MM.1S (cell line): ENCODE results near the gene KLF15.

Experiments
- DNase-seq: peaks from one replicate; pipeline ENCODE4 v3.0.0-alpha.2; 2015
- H2AFZ ChIP-seq: fragments of 300-600 bp; sonication (generic); 2 replicates; pipeline ENCODE4 v1.6.0; 2016; ENCODE audit warnings: antibody characterized with exemption, low read length
- H3F3A ChIP-seq: fragments of 300-600 bp; sonication (generic); 2 replicates; pipeline ENCODE4 v1.6.1; 2016; ENCODE audit warnings: mild to moderate bottlenecking, antibody characterized with exemption, low read length, moderate library complexity, mixed read lengths; ENCODE audit not compliant: insufficient read depth
- H3K27ac ChIP-seq: fragments of 300-600 bp; sonication (generic); 2 replicates; pipeline ENCODE4 v1.5.1; 2016; ENCODE audit warnings: mild to moderate bottlenecking, low read length
- H3K27me3 ChIP-seq: fragments of 300-600 bp; sonication (generic); replicated peaks from 2 replicates; pipeline ENCODE4 v1.6.0; 2016; ENCODE audit warnings: low read length; ENCODE audit not compliant: insufficient read depth
- H3K36me3 ChIP-seq: fragments of 300-600 bp; sonication (generic); replicated peaks from 2 replicates; pipeline ENCODE4 v1.6.1; 2016; ENCODE audit warnings: mild to moderate bottlenecking, low read length, mixed read lengths; ENCODE audit not compliant: insufficient read depth
- H3K4me1 ChIP-seq: fragments of 300-600 bp; sonication (generic); 2 replicates; pipeline ENCODE4 v1.6.1; 2016; ENCODE audit warnings: low read length, mixed read lengths
- H3K4me2 ChIP-seq: fragments of 300-600 bp; sonication (generic); 2 replicates; pipeline ENCODE4 v1.6.0; 2016; ENCODE audit warnings: low read depth, low read length
- H3K4me3 ChIP-seq: fragments of 300-600 bp; sonication (generic); 2 replicates; pipeline ENCODE4 v1.5.1; 2016; ENCODE audit warnings: low read length, mixed read lengths
- H3K79me2 ChIP-seq: fragments of 300-600 bp; sonication (generic); 2 replicates; pipeline ENCODE4 v1.6.1; 2016; ENCODE audit warnings: mixed run types, low read length, mixed read lengths
- H3K9ac ChIP-seq: fragments of 300-600 bp; sonication (generic); 2 replicates; pipeline ENCODE4 v1.6.1; 2016; ENCODE audit warnings: low read length, mixed read lengths
- H3K9me2 ChIP-seq: fragments of 300-600 bp; sonication (generic); replicated peaks from 2 replicates; pipeline ENCODE4 v1.6.1; 2016; ENCODE audit warnings: mild to moderate bottlenecking, low read length, mixed read lengths; ENCODE audit not compliant: insufficient read depth
- H3K9me3 ChIP-seq: fragments of 300-600 bp; sonication (generic); replicated peaks from 2 replicates; pipeline ENCODE4 v1.6.1; 2016; ENCODE audit warnings: mild to moderate bottlenecking, low read length, mixed read lengths; ENCODE audit not compliant: insufficient read depth
- H4K20me1 ChIP-seq: fragments of 300-600 bp; sonication (generic); 2 replicates; pipeline ENCODE4 v1.6.1; 2016; ENCODE audit warnings: mild to moderate bottlenecking, low read length, moderate library complexity, mixed read lengths; ENCODE audit not compliant: insufficient read depth
- EZH2 ChIP-seq: fragments of 300-600 bp; sonication (generic); optimal IDR thresholded peaks from 2 replicates; pipeline ENCODE3; 2017; ENCODE audit warnings: low read depth, mild to moderate bottlenecking, antibody characterized with exemption, low read length, mixed read lengths
- EZH2phosphoT487 ChIP-seq: fragments of 300-600 bp; sonication (generic); IDR thresholded peaks from 2 replicates; pipeline ENCODE4 v1.6.1; 2018; ENCODE audit warnings: antibody characterized with exemption, low read length
- TF ChIP-seq, protein P1 (sequence below): fragments of 300-600 bp; sonication (generic); IDR thresholded peaks from 2 replicates; pipeline ENCODE4 v1.5.1; 2016; ENCODE audit warnings: antibody characterized with exemption, low read length, mixed read lengths

Gene KLF15

DNA sequence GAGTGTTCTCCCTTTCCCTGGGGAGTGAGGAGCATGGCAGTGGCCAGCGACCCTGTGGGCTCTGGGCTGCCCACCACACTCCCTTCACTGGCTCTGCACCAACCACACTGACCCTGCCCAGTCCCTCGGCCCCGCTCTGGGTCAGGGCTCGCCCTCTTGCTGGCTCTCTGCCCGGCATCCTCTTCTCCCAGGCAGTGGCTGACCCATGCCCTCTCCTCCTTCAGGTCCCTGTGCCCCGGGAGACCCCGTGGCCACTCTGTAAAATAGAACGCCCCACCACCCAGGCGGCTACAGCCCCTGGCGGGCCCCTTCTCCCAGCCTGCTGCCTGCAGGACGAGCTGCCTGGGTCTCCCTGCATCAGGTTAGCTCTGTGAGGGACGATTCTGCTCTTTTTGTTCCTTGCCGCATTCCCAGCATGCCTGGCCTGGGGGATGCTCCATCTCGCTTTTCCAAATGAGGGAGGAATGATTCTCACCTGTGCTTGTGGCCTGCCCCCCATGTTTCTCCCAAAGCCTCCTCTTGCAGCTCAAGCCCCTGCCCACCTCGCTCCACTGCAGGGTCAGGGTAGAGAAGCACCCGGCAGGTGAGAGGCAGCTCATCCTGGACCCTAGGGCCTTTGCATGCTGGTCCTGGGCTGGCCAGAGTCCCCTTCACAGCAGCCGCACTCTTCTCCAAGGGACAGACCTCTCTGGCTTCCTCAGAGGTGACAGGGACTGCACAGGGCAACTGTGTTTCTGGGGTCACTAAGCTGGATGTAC lies 23.0 kb upstream of the KLF15 start:
- Histone ChIP-seq H3K9me3 (no peaks in the 10 kb centered on the region), H3K9ac (no peak overlapping the region), H3K4me1 (no peaks in the 10 kb centered on the region), H3K79me2 (no peaks in the 10 kb centered on the region), H2AFZ (no peak overlapping the region), H4K20me1 (no peaks in the 10 kb centered on the region), H3K27ac (no peak overlapping the region), H3K36me3 (no peaks in the 10 kb centered on the region), H3K9me2 (no peaks in the 10 kb centered on the region), H3K4me3 (no peak overlapping the region), H3F3A (peaks cover 3% of the 10 kb centered on the region; the same call in 1 of the 2 replicates), H3K27me3 (no peaks in the 10 kb centered on the region), H3K4me2 (no peak overlapping the region)
- DNase-seq, result no peak
- TF ChIP-seq EZH2, result no peak
- TF ChIP-seq, protein P1, sequence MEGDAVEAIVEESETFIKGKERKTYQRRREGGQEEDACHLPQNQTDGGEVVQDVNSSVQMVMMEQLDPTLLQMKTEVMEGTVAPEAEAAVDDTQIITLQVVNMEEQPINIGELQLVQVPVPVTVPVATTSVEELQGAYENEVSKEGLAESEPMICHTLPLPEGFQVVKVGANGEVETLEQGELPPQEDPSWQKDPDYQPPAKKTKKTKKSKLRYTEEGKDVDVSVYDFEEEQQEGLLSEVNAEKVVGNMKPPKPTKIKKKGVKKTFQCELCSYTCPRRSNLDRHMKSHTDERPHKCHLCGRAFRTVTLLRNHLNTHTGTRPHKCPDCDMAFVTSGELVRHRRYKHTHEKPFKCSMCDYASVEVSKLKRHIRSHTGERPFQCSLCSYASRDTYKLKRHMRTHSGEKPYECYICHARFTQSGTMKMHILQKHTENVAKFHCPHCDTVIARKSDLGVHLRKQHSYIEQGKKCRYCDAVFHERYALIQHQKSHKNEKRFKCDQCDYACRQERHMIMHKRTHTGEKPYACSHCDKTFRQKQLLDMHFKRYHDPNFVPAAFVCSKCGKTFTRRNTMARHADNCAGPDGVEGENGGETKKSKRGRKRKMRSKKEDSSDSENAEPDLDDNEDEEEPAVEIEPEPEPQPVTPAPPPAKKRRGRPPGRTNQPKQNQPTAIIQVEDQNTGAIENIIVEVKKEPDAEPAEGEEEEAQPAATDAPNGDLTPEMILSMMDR, result no peak
- no peak for TF ChIP-seq EZH2phosphoT487

DNA sequence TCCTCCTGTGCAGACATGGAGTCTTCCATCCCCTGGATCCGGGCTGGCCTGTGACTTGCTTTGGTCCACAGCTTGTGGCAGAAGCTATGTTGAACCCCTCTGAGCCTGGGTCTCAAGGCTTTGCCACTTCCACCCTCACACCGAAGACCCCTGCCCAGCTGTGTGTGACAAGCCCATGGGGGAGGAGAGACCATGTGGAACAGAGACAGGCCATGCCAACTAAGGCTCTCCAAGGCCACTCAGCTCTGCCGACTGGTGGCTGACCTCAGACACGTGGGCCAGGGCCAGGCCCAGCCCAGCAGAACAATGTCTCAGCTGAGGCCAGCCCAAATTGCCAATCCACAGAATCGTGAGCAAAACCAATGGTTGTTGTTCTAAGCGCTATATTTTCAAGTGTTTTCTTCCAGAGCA lies 21.1 kb upstream of the KLF15 start:
- H4K20me1 ChIP-seq, result no peaks in the 10 kb centered on the region
- H3K27ac ChIP-seq, result no peak overlapping the region
- H3K36me3 ChIP-seq, result no peaks in the 10 kb centered on the region
- H3K9ac ChIP-seq, result no peak overlapping the region
- H3F3A ChIP-seq, result peaks cover 3% of the 10 kb centered on the region; the same call in 1 of the 2 replicates
- no peak overlapping the region for H3K4me2 ChIP-seq
- H3K4me3 ChIP-seq, result no peak overlapping the region
- no peaks in the 10 kb centered on the region for H3K79me2 ChIP-seq
- no peak overlapping the region for H2AFZ ChIP-seq
- H3K9me3 ChIP-seq, result no peaks in the 10 kb centered on the region
- TF ChIP-seq EZH2 (no peak), EZH2phosphoT487 (no peak)
- TF ChIP-seq, protein P1, result no peak
- DNase-seq, result no peak
- H3K4me1 ChIP-seq, result no peaks in the 10 kb centered on the region
- H3K27me3 ChIP-seq, result no peaks in the 10 kb centered on the region
- no peaks in the 10 kb centered on the region for H3K9me2 ChIP-seq

DNA sequence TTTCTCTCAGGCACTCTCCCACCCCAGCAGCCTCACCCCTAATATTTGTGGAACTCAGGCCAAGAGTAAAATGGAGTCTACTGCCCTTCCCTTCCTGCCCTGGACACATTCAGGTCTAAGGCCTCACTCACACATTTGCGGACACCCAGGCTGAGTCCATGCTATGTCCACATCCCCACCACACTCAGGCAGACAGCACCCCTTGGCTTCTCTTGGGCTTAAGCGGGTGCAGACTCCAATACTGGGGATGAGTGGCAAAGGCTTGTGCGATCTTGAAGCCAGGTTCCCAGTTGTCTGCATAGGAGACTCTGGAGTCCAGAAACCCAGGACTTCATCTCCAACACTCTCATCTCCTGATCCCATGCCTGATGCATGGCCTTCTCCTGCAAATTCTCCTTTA lies 20.0 kb upstream of the KLF15 start:
- Histone ChIP-seq H3K27me3 (no peaks in the 10 kb centered on the region), H2AFZ (no peak overlapping the region), H3K9me3 (no peaks in the 10 kb centered on the region), H3K9ac (no peak overlapping the region), H3K36me3 (no peaks in the 10 kb centered on the region), H3K9me2 (no peaks in the 10 kb centered on the region), H3K27ac (no peak overlapping the region), H3K4me3 (no peak overlapping the region), H3F3A (peaks cover 3% of the 10 kb centered on the region; the same call in 1 of the 2 replicates), H3K79me2 (no peaks in the 10 kb centered on the region), H3K4me2 (no peak overlapping the region), H3K4me1 (no peaks in the 10 kb centered on the region), H4K20me1 (no peaks in the 10 kb centered on the region)
- TF ChIP-seq, protein P1, result no peak
- TF ChIP-seq EZH2phosphoT487, result no peak
- no peak for TF ChIP-seq EZH2
- no peak for DNase-seq
